NCI-H1694 treated with DMSO at 0.1 percent for 48 hours (cell line): ENCODE measurements around the gene RNF220.

Experiments
- DNase-seq: peaks from one replicate; lab custom pipeline; 2025; lab: John Stamatoyannopoulos, UW

The RNF220 gene

GRCh38 chr1:44405031-44405797 lies at the start of gene RNF220:
RNF220 (plus strand) TSS chr1:44405255.
- peak; percentile 77 for DNase-seq

- DNase-seq: no peak
These were observed 49.3 kb upstream of the RNF220 start for GRCh38 chr1:44355582-44356305.

GRCh38 chr1:44357710-44358109 lies 47.3 kb upstream of the RNF220 start:
- no peak for DNase-seq

GRCh38 chr1:44359234-44359935 lies 45.7 kb upstream of the RNF220 start:
- no peak for DNase-seq

- no peak for DNase-seq
These were observed 43.6 kb upstream of the RNF220 start for GRCh38 chr1:44361478-44361877.

GRCh38 chr1:44366371-44366975 lies 38.6 kb upstream of the RNF220 start:
- DNase-seq: no peak

GRCh38 chr1:44367944-44368343 lies 37.1 kb upstream of the RNF220 start:
- DNase-seq: no peak

GRCh38 chr1:44368471-44369151 lies 36.4 kb upstream of the RNF220 start:
- no peak for DNase-seq

GRCh38 chr1:44371206-44371605 lies 33.8 kb upstream of the RNF220 start:
- DNase-seq: no peak

- no peak for DNase-seq
These were observed 29.5 kb upstream of the RNF220 start for GRCh38 chr1:44375547-44375946.

- peak; percentile 78 for DNase-seq
These were observed 26.9 kb upstream of the RNF220 start for GRCh38 chr1:44377925-44378784.

GRCh38 chr1:44380666-44381177 lies 24.3 kb upstream of the RNF220 start:
- DNase-seq: no peak

- no peak for DNase-seq
These were observed 16.5 kb upstream of the RNF220 start for GRCh38 chr1:44388551-44388950.

- DNase-seq: no peak
These were observed 15.6 kb upstream of the RNF220 start for GRCh38 chr1:44389437-44389836.

GRCh38 chr1:44390277-44390676 lies 14.8 kb upstream of the RNF220 start:
- DNase-seq: no peak

- no peak for DNase-seq
These were observed 3.5 kb upstream of the RNF220 start for GRCh38 chr1:44401256-44402228.

GRCh38 chr1:44405798-44406736 lies 1.0 kb downstream of the RNF220 start:
- DNase-seq: no peak

- no peak for DNase-seq
These were observed 1.8 kb downstream of the RNF220 start for GRCh38 chr1:44406737-44407429.
